NCI-H1105 treated with DMSO at 0.1 percent for 48 hours (cell line): ENCODE measurements around the gene NANP.
"Not testable (repeated sequence)": the region's sequence is repeated elsewhere in the genome, so short reads cannot be mapped to it uniquely, and the experiment has no call there.

ENCODE experiments used
- DNase-seq: peaks from one replicate; lab custom pipeline; 2025; lab: John Stamatoyannopoulos, UW

NANP gene

GRCh38 chr20:25623736-25624499 lies at the start of gene NANP:
NANP (minus strand) TSS chr20:25624014; CDS start chr20:25623948, 66 bp downstream.
- peak; percentile 96 for DNase-seq

GRCh38 chr20:25672659-25673235 lies 48.9 kb upstream of the NANP start:
- no peak for DNase-seq

- no peak for DNase-seq
Observed at GRCh38 chr20:25669826-25670422, 46.1 kb upstream of the NANP start.

GRCh38 chr20:25668446-25668845 lies 44.6 kb upstream of the NANP start:
- no peak for DNase-seq

GRCh38 chr20:25659999-25660398 lies 36.2 kb upstream of the NANP start:
- DNase-seq = no peak

- DNase-seq = no peak
Observed at GRCh38 chr20:25654487-25654886, 30.7 kb upstream of the NANP start.

- DNase-seq = not testable (repeated sequence)
Observed at GRCh38 chr20:25652866-25653265, 29.1 kb upstream of the NANP start.

- DNase-seq = no peak
Observed at GRCh38 chr20:25644814-25645213, 21.0 kb upstream of the NANP start.

GRCh38 chr20:25643716-25644115 lies 19.9 kb upstream of the NANP start:
- DNase-seq = no peak

- no peak for DNase-seq
Observed at GRCh38 chr20:25637247-25637646, 13.4 kb upstream of the NANP start.

GRCh38 chr20:25632940-25633790 lies 9.4 kb upstream of the NANP start:
- no peak for DNase-seq

- not testable (repeated sequence) for DNase-seq
Observed at GRCh38 chr20:25630615-25631014, 6.8 kb upstream of the NANP start.

GRCh38 chr20:25629816-25630499 lies 6.1 kb upstream of the NANP start:
- DNase-seq = no peak

- DNase-seq = no peak
Observed at GRCh38 chr20:25626779-25627178, 3.0 kb upstream of the NANP start.

- DNase-seq = no peak
Observed at GRCh38 chr20:25624500-25624939, 706 bp upstream of the NANP start.

GRCh38 chr20:25623225-25623735 lies 534 bp downstream of the NANP start:
- no peak for DNase-seq

GRCh38 chr20:25622450-25623224 lies 1.2 kb downstream of the NANP start:
- DNase-seq = no peak

- no peak for DNase-seq
Observed at GRCh38 chr20:25622049-25622448, 1.8 kb downstream of the NANP start.

- DNase-seq = no peak
Observed at GRCh38 chr20:25619514-25619913, 4.3 kb downstream of the NANP start.

- DNase-seq = no peak
Observed at GRCh38 chr20:25608774-25609173, 15.0 kb downstream of the NANP start.
